Aorta (tissue), 5 donors: ENCODE measurements around the gene TESPA1. TPM values are rescaled to one million over a fixed set of nuclear protein-coding genes. Genes with fewer than 3 reads are reported as not detected.
"Not testable (repeated sequence)": the region's sequence is repeated elsewhere in the genome, so short reads cannot be mapped to it uniquely, and the experiment has no call there.

Experiments used
- ATAC-seq: fragments of 200-7000 bp; cut with Tn5 transposase; one replicate; pipeline ENCODE4 v1.9.1; 2022; ENCODE audit warnings: moderate library complexity; ENCODE audit not compliant: low FRiP score
- DNase-seq, 2 donors: peaks; one replicate each; pipeline ENCODE4 v3.0.0-alpha.2; 2020
- H3K27ac ChIP-seq, 2 donors: one replicate each; pipeline ENCODE4 v1.5.1; 2013; ENCODE audit warnings: low read length in 2 of 2, mild to moderate bottlenecking in 2 of 2, moderate library complexity in 2 of 2, control low read depth in 1 of 2, inconsistent platforms in 1 of 2, low read depth in 1 of 2
- H3K27me3 ChIP-seq, 2 donors: one replicate each; pipeline ENCODE4 v1.6.1; 2013; ENCODE audit warnings: control low read depth in 1 of 2, low read length in 1 of 2, mild to moderate bottlenecking in 1 of 2, moderate library complexity in 1 of 2; ENCODE audit not compliant: insufficient read depth in 2 of 2, control insufficient read depth in 1 of 2
- H3K36me3 ChIP-seq, 2 donors: one replicate each; pipeline ENCODE4 v1.6.1; 2013; ENCODE audit warnings: control low read depth in 1 of 2, low read length in 1 of 2, mild to moderate bottlenecking in 1 of 2; ENCODE audit not compliant: insufficient read depth in 2 of 2, control insufficient read depth in 1 of 2
- H3K4me1 ChIP-seq, 2 donors: one replicate each; pipeline ENCODE4 v1.6.1; 2013; ENCODE audit warnings: low read length in 2 of 2, control low read depth in 1 of 2, mild to moderate bottlenecking in 1 of 2, moderate library complexity in 1 of 2; ENCODE audit not compliant: insufficient read depth in 2 of 2, control insufficient read depth in 1 of 2
- H3K4me3 ChIP-seq, 2 donors: one replicate each; pipeline ENCODE4 v1.5.1; 2013; ENCODE audit warnings: low read length in 2 of 2, control low read depth in 1 of 2, mild to moderate bottlenecking in 1 of 2
- H3K9me3 ChIP-seq: one replicate; pipeline ENCODE4 v1.6.1; 2013; ENCODE audit warnings: mild to moderate bottlenecking, low read length; ENCODE audit not compliant: control insufficient read depth
- WGBS, 2 donors: extraction: QIAGEN DNeasy Blood & Tissue Kit; methylation state at CpG; one replicate each; pipeline ENCODE4 v1.1.7; 2013; 5-methylcytosine and 5-hydroxymethylcytosine counted together
- intact Hi-C, 2 donors: fragments of 100-400 bp; cut with DNase I; formaldehyde crosslinking; loops; one replicate each; pipeline versions ENCODE4 v1.14.2 to v1.15.0; 2022
- polyA plus RNA-seq, 2 donors: library from polyadenylated mRNA; stranded (reverse); fragments of 200-250 nt; gene quantifications; one replicate each; pipeline ENCODE4 v1.2.3, GENCODE V29; 2013
- total RNA-seq, 2 donors: library from RNA; stranded (reverse); fragmentation: NEBNext Ultra II Directional; extraction: Animal tissue kit (Norgen Biotek cat#: 25700); gene quantifications; one replicate each; pipeline ENCODE4 v1.2.1, GENCODE V29; 2021
- donor health status: healthy with polysubstance abuse.
- donor health status: Bipolar disorder and iron deficiency.
- donor health status: DM: no; HTN: no; CAD: no.
- donor health status: DM: no; HTN: no; CAD: no.
- donor health status: DM: yes; HTN: yes; CAD: no.

TESPA1 gene
- total and polyA plus RNA-seq, 4 donors = 0.26 to 2.1 (median 1.0) TPM

DNA sequence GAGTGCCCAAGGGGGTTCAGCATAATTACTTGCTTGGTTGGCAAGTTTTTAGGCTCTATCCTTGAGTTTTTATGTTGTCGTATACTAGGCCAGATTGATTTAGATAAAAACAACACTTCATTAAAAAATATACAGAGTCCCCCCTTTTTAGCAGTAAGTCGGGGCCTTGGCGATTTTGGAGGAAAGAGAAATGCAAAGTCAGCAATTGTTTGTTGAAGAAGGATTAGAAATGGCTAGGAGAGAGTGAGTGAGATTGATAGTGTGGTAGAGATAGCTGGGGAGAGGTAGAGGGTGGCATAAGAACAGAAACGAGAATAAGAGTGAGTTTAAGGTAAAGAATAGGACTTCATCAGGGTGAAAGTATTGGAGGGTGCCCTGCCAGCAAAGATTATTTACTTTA lies 41.3 kb downstream of the TESPA1 start:
- H3K4me3 ChIP-seq, H3K27ac ChIP-seq, H3K4me1 ChIP-seq, H3K9me3 ChIP-seq, H3K36me3 ChIP-seq, ATAC-seq, DNase-seq, intact Hi-C loops, H3K27me3 ChIP-seq: not testable (repeated sequence)
- WGBS, 2 donors = 56 to 73% methylated on average over 4 of the region's 4 CpGs

- WGBS, 2 donors = 62 to 80% methylated on average over 3 of the region's 3 CpGs
- DNase-seq (no peak), ATAC-seq (no peak)
- no peaks in the 10 kb centered on the region for H3K4me1 ChIP-seq
- no peaks in the 10 kb centered on the region for H3K27me3 ChIP-seq
- H3K9me3 ChIP-seq = no peaks in the 10 kb centered on the region
- no peak overlapping the region for H3K4me3 ChIP-seq
- H3K27ac ChIP-seq = no peak overlapping the region
- intact Hi-C loops = no loop called here
- H3K36me3 ChIP-seq = no peaks in the 10 kb centered on the region
These were observed 42.9 kb downstream of the TESPA1 start for GRCh38 chr12:54941659-54942058.

DNA sequence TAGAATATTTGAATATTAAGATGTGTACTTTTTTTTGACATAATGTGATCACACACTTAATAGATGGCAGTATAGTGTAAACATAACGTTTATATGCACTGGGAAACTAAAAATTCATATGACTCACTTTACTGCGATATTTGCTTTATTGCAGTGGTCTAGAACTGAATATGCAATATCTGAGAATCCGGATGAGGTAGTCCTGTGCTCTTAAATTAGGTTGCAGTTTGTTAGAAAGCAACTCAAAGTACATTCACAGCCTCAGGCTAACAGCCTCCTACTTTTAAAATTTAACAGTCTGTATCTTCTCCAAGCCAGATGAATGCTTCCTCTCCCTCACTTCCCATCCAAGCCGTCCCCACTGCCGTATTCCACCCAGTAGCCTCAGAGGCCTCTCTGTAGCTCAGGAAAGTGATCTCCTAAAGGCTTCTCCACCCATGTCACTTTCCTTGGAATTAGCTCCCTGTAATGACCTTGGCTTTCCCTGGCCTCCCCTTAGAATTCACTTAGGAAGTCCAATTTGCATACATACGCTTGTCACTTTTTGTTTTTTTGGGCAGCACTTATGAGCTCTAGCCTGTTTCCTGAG lies 43.7 kb downstream of the TESPA1 start:
- Histone ChIP-seq H3K27ac (no peak overlapping the region), H3K4me1 (no peaks in the 10 kb centered on the region), H3K36me3 (no peaks in the 10 kb centered on the region), H3K9me3 (no peaks in the 10 kb centered on the region), H3K4me3 (no peak overlapping the region), H3K27me3 (no peaks in the 10 kb centered on the region)
- intact Hi-C loops = no loop called here
- ATAC-seq = no peak
- WGBS, 2 donors = 66 to 75% methylated on average over 6 of the region's 6 CpGs
- no peak for DNase-seq

- Histone ChIP-seq H3K36me3 (no peaks in the 10 kb centered on the region), H3K9me3 (no peaks in the 10 kb centered on the region), H3K4me3 (no peak overlapping the region), H3K27ac (no peak overlapping the region), H3K27me3 (no peaks in the 10 kb centered on the region), H3K4me1 (no peaks in the 10 kb centered on the region)
- 66 to 68% methylated on average over 2 of the region's 2 CpGs for WGBS, 2 donors
- intact Hi-C loops = no loop called here
- ATAC-seq (no peak), DNase-seq (no peak)
These were observed 46.6 kb downstream of the TESPA1 start for GRCh38 chr12:54937929-54938328.

- no peak for ATAC-seq
- H3K27ac ChIP-seq = no peak overlapping the region
- no peaks in the 10 kb centered on the region for H3K36me3 ChIP-seq
- H3K4me1 ChIP-seq = no peaks in the 10 kb centered on the region
- intact Hi-C loops = no loop called here
- no peaks in the 10 kb centered on the region for H3K9me3 ChIP-seq
- no peaks in the 10 kb centered on the region for H3K27me3 ChIP-seq
- no peak for DNase-seq
- no peak overlapping the region for H3K4me3 ChIP-seq
These were observed 47.2 kb downstream of the TESPA1 start for GRCh38 chr12:54937376-54937775.

- Histone ChIP-seq H3K36me3 (no peaks in the 10 kb centered on the region), H3K27me3 (no peaks in the 10 kb centered on the region), H3K4me1 (no peaks in the 10 kb centered on the region), H3K4me3 (no peak overlapping the region), H3K9me3 (no peaks in the 10 kb centered on the region), H3K27ac (no peak overlapping the region)
- DNase-seq (no peak), ATAC-seq (no peak)
- 42 to 60% methylated on average over 3 of the region's 3 CpGs for WGBS, 2 donors
- intact Hi-C loops = no loop called here
These were observed 47.8 kb downstream of the TESPA1 start for GRCh38 chr12:54936736-54937135.

DNA sequence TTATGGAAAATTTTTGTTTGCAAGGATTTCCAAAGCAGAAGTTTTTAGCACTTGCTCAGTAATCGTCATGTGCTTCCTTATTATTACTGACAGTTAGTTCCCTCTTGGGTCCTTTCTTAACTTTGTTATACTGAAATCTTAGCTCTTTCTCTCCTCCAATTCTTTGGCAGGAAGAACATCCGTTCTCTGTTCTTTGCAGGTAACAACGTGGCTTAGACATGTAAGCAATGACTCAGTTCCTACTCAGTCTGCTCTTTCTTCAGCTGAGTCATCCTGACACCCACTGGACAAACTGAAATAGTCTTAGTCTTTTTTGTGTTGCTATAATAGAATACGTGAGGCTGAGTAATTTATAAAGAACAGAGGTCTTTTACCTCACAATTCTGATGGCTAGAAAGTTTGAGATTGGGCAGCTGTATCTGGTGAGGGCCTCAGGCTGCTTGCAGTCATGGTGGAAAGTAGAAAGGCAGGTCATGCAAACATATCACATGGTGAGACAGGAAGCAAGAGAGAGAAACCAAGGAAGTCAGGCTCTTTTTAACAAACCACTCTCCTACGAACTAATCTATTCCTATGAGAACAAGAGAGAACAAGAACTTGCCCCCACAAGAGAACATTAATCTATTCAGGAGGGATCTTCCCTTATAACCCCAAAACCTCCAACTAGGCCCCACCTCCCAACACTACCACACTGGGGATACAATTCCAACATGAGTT lies 49.2 kb downstream of the TESPA1 start:
- intact Hi-C loops = no loop called here
- H3K4me3 ChIP-seq = no peak overlapping the region
- no peaks in the 10 kb centered on the region for H3K9me3 ChIP-seq
- 51 to 57% methylated on average over 5 of the region's 5 CpGs for WGBS, 2 donors
- no peak overlapping the region for H3K27ac ChIP-seq
- H3K36me3 ChIP-seq = no peaks in the 10 kb centered on the region
- ATAC-seq (no peak), DNase-seq (no peak)
- no peaks in the 10 kb centered on the region for H3K27me3 ChIP-seq
- H3K4me1 ChIP-seq = no peaks in the 10 kb centered on the region

DNA sequence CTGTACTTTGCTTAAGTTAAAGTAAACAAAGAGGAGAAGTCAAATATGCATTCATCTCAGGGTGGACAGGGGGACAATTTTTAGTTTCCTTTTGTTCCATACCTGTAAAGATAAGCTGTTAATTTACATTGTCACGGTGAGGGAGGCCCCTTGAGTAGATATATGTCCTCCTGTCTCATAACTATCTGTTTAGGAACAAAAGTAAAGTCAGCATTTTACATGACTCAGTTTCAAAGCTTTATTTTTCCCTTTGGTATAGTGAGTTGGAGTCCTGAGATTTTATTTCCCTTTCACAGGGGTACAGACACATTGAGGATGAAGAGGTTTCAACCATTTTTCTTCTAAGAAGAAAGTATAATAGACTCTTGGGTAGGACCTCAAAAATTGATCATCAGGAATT lies 50.1 kb downstream of the TESPA1 start:
- Histone ChIP-seq H3K36me3 (no peaks in the 10 kb centered on the region), H3K4me1 (no peaks in the 10 kb centered on the region), H3K27me3 (no peaks in the 10 kb centered on the region), H3K9me3 (no peaks in the 10 kb centered on the region), H3K27ac (no peak overlapping the region), H3K4me3 (no peak overlapping the region)
- DNase-seq (no peak), ATAC-seq (no peak)
- whole genome bisulfite sequencing, 2 donors = 30 to 42% methylated on average over 1 of the region's 1 CpG
- intact Hi-C loops = no loop called here

DNA sequence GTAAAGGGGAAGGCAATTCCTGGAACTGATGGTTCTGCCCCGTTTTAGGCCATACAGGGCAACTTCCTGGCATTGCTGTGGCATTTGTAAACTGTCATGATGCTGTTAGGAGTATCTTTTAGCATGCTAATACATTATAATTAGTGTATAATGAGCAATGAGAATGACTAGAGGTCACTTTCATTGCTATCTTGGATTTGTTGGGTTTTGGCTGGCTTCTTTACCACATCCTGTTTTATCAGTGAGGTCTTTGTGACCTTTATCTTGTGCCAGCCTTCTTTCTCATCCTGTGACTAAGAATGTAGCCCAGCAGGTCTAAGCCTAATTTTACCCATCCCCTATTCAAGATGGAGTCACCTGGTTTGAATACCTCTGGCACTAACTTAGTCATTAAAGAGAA lies 51.2 kb downstream of the TESPA1 start:
- H3K27ac ChIP-seq = no peak overlapping the region
- intact Hi-C loops = no loop called here
- H3K36me3 ChIP-seq = no peaks in the 10 kb centered on the region
- H3K9me3 ChIP-seq = no peaks in the 10 kb centered on the region
- H3K4me1 ChIP-seq = no peaks in the 10 kb centered on the region
- ATAC-seq = no peak
- no peak overlapping the region for H3K4me3 ChIP-seq
- WGBS, 2 donors = 40 to 49% methylated on average over 1 of the region's 1 CpG
- no peaks in the 10 kb centered on the region for H3K27me3 ChIP-seq
- DNase-seq = no peak
